GM18520 (cell line): ENCODE data around the gene SLC25A42.

ENCODE experiments used
- ATAC-seq: cut with Tn5 transposase; IDR thresholded peaks from one replicate; pipeline ENCODE4 v1.9.1; 2021; ENCODE audit not compliant: unreplicated experiment

The SLC25A42 gene

GRCh38 chr19:19050731-19051130 lies 13.1 kb upstream of the SLC25A42 start:
- no peak for ATAC-seq

- no peak for ATAC-seq
Observed at GRCh38 chr19:19051478-19052213, 12.1 kb upstream of the SLC25A42 start.

- ATAC-seq: no peak
Observed at GRCh38 chr19:19052921-19053320, 10.9 kb upstream of the SLC25A42 start.

GRCh38 chr19:19053508-19054314 lies 10.1 kb upstream of the SLC25A42 start:
- ATAC-seq: no peak

GRCh38 chr19:19054315-19054938 lies 9.4 kb upstream of the SLC25A42 start:
- ATAC-seq: no peak

- ATAC-seq: no peak
Observed at GRCh38 chr19:19054939-19055440, 8.8 kb upstream of the SLC25A42 start.

- no peak for ATAC-seq
Observed at GRCh38 chr19:19055701-19056100, 8.1 kb upstream of the SLC25A42 start.

GRCh38 chr19:19056636-19057275 lies 7.0 kb upstream of the SLC25A42 start:
- ATAC-seq: no peak

GRCh38 chr19:19057317-19057716 lies 6.5 kb upstream of the SLC25A42 start:
- ATAC-seq: no peak

- ATAC-seq: no peak
Observed at GRCh38 chr19:19057720-19058119, 6.1 kb upstream of the SLC25A42 start.

- ATAC-seq: no peak
Observed at GRCh38 chr19:19059018-19059836, 4.6 kb upstream of the SLC25A42 start.

GRCh38 chr19:19059837-19060611 lies 3.8 kb upstream of the SLC25A42 start:
- no peak for ATAC-seq

- ATAC-seq: no peak
Observed at GRCh38 chr19:19061506-19061905, 2.3 kb upstream of the SLC25A42 start.

- ATAC-seq: no peak
Observed at GRCh38 chr19:19062454-19063182, 1.2 kb upstream of the SLC25A42 start.

- no peak for ATAC-seq
Observed at GRCh38 chr19:19064098-19064722, 416 bp downstream of the SLC25A42 start.

GRCh38 chr19:19064811-19065745 lies 1.3 kb downstream of the SLC25A42 start:
- no peak for ATAC-seq
